GM19099 (cell line): Measurements from ENCODE around the gene CXCR5.

ENCODE experiments used
- POLR2A ChIP-seq: IDR thresholded peaks from 3 replicates; pipeline ENCODE4 v1.6.1; 2011; ENCODE audit warnings: low read depth; ENCODE audit not compliant: insufficient read length; ENCODE audit errors: extremely low read depth

Gene CXCR5

DNA sequence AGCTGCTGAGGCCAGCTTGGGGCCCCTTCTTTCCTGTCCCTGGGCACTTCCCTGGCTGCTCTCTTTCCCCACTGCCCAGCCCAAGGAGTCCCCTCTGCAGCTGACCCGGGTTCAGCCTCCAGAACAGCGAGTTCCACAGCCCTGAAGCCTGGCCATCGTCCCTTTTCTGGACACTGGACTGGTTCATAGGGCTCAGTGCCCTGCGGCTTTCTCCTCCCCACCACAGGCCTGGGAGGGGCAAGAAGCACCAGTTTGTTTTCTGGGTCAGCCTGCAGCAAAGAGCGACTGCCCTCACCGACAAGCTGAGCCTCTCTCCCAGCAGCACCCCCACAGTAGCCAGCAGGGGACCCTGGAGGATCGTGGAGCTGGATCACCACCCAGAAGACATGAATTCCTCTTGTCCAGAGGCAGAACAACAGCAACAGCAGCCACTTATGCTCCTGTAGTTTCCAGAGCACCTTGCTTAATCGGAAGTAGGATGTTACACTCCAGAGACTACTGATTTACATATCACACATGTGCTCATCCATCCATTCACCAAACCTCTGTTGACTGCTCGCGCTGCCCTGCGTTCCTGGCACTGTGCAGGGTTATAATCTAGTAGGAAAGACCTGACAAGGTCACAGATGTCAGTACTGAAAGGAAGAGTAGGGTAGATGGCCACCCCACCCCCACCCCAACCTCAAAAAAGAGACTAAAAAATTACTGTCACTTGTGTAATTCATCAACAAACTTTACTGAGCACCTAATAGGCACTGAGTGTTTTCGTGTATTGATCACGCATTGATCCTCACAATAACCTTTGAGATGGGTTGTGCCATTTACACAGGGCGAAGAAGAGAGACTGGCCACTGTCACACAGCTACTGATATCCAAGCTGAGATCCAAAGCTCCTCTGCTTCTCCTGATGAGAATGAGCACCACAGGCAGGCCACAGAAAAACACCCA, 13.0 kb upstream of the CXCR5 start:
- no peak for TF ChIP-seq POLR2A

DNA sequence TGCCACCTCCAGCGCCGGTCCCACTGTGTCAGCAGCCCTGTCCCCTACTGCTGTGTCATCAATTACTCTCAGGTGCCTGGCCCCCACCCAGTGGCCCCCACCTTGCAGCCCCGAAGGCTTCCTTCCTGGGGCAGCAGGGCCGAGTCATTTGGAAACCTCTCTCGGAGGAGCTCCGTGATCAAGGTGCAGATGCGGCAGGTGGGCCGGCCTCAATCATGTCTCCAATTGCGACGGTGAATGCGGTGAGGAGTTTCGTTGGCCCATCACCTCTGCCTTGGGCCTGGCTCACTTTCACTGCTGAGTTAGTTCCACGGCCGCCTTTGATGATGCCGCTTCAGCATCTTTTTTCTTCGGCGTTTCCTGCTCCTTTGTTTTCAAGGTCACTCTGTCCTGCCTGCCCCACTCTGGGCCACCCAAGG, 11.3 kb upstream of the CXCR5 start:
- TF ChIP-seq POLR2A, result no peak

DNA sequence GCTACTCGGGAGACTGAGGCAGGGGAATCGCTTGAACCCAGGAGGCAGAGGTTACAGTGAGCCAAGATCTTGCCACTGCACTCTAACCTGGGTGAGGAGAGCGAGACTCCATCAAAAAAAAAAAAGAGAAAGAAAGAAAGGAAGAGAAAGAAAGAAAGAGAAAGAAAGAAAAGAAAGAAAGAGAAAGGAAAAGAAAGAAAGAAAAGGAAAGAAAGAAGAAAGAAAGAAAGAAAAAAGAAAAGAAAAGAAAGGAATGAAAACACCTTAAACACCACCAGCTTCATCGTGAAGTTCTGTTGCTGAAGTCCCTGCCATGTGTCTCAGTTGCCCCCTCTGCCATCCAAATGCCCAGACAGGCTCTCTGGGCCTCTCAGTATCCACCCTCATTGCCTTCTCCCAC, 9.9 kb upstream of the CXCR5 start:
- TF ChIP-seq POLR2A, result no peak

DNA sequence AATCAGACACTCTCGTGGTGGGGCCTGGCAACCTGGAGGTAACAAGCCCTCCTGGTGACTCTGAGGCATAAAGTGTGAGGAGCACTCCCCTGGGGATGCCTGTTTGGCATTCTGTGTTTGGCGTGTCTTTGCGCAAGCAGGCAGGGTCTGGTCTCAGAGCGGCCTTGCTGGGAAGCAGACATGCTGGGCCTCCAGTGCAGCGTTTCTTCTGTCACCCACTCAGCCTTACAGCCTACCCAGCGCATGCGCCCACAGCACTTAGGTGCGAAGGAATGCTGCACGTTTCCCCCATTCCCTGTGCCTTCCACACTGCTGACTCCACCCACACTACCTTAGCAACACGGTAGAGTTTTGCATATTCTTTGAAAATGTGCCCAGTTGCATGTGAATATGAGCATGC, 7.4 kb upstream of the CXCR5 start:
- TF ChIP-seq POLR2A, result no peak

DNA sequence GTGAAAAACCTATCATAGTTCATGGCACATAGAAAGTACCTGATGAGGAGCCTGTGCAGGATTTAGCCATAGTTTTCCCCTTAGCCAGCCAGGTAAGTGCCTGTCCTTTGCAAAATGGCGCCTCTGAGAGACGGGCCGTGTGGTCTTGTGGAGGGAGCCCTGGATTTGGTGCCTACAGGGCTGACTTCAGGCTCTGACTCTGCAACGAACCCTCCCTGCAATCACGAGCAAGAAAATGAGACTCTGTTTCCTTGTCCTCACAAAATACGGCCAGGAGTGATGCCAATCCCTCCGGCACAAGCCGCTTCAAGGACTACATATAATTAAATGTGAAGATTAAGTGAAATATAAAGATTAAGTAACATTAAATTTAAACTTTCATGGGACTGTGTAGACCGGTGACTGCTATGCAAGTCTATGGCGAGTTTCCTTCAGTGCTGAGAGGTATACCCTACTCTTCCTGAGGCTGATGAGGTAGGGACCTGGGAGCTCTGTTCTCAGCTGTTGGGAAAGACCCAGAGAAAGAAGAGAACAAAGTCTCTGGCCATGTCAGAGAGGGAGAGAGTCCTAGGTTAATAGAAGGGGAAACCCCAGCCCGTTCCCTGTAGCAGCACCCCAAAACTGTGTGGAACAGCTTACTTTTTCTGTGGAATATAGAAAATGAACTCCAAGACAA, 6.1 kb upstream of the CXCR5 start:
- TF ChIP-seq POLR2A, result no peak

DNA sequence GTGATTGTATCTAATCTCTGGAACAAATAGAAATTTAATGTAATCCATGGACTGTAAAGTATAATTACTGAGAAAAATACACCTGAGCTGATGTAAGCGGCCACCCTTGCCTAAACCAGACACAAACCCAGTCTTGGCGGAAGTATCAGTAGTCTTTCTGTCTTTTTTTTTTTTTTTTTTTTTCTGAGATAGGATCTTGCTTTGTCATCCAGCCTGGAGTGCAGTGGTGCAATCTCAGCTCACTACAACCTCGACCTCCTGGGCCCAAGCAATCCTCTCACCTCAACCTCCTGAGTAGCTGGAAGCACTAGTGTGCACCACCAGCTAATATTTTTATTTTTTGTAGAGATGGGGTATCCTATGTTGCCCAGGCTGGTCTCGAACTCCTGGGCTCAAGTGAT, 5.5 kb upstream of the CXCR5 start:
- no peak for TF ChIP-seq POLR2A

DNA sequence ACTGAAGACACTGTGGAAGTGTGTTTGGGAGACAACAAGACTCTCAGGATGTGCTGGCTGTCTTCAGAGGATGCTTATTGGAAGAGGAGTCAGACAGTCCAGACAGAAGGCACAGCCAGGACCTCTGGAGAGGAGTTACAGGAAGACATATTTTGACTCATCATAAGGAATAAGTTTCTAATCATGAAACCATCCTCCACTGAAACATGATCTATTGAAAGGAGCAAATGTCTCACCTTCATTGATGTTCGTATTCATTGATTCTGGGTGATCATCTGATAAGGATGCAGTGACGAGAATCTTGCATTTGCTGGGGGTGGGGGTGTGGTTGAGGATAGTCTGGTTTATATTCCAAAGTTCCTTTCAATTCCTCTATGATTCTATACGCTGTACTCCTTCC, 2.5 kb upstream of the CXCR5 start:
- no peak for TF ChIP-seq POLR2A

DNA sequence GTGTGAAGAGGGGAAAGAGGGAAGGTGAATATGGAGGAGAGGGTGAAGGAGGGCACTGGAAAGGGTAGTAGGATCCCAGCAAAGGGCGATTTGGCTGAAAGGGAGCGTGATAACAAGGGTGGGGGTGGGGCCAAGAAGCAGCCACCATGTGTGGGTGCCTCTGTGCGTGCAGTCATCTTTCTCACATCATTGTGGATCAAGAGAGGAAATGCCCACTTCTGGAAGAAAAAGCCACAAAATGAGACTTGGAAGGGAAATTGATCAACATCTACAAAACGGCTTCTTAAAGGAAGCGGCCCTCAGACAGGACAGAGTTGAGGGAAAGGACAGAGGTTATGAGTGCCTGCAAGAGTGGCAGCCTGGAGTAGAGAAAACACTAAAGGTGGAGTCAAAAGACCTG, 1.2 kb upstream of the CXCR5 start:
- no peak for TF ChIP-seq POLR2A

DNA sequence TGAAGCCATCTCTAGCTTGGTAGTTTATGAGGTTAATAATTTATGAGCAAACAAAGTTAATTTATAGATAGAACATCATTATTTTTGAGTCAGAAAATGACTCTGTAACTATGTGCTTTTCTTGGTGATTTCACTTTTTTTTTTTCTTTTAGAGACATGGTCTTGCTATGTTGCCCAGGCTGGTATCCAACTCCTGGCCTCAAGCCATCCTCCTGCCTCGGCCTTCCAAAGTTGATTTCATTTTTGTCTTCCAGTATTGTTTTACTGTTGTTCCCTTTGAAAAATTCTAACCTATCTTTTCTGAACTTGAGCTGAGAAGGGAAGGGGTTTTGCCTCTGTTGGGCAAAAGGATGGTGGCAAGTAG, 706 bp upstream of the CXCR5 start:
- TF ChIP-seq POLR2A, result no peak

DNA sequence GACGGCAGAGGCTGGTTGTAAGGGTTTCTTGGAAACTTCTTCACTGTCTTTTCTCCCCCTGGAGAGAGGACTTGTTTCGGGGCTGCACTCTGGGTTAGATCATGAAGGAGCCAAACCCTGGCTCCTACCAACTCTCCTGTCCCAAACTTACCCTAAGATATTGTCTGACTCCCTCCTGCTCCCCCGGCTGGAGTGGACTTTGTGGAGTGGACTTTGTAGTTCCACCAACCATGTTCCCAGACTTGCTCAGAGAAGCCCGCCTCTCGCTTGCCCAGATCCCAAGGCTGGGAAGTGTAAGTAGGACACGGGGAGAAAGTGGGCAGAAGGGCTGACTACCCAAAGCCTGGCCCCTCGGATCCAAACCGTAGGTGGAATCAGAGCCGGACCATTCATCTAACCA, 1.2 kb downstream of the CXCR5 start:
- no peak for TF ChIP-seq POLR2A

DNA sequence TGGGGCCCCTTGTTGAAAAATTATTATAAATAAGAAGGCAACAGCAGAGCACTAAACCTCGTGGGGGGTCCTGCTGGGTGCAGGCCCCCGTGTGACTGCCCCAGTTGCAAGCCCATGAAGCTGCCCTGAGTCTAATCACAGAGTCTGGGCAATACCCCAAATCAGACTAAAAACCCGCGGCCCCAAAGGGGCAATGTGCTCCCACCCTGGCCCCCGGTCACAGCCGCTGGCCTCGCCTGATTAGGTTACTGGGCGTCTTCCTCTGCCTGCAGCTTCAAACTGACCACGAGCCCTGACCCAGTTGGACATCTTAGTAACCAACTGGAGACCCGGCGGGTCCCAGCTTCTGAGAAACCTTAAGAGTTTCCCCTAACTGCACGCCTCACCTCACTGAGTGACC, 1.6 kb downstream of the CXCR5 start:
- no peak for TF ChIP-seq POLR2A

DNA sequence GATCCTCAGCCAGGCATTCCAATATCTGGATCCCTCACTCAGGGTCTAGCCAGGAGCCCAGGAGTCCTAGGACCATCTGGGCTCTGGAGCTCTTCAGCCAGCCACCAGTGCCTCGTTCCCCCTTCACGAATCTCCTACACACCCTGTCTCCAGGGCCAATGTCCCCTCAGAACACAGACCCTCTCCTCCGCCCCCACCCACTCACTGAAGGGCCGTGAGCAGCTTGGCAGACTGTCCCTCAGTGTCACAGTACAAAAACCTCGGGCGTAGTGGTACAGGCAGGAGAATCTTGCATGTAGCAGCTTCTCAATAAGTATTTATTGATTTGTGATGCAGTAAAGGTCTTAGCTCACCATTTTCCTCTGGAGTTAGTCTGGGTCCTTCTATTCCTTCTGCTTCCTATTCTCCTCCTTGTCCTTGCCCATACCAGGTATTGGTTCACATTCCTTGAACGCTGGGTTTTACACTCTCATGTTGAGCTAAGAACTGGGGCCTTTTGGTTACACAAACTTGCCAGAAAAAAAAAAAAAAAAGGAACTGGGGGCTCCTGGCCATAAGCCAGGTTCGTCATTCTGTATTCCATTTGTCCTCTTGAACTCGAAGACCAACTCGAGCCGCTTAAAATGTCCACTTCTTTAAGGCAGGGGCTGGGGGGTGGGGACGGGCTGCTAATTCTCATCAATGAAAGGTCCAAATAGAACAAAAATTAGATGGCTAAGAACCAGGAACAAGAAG, 2.3 kb downstream of the CXCR5 start:
- no peak for TF ChIP-seq POLR2A

DNA sequence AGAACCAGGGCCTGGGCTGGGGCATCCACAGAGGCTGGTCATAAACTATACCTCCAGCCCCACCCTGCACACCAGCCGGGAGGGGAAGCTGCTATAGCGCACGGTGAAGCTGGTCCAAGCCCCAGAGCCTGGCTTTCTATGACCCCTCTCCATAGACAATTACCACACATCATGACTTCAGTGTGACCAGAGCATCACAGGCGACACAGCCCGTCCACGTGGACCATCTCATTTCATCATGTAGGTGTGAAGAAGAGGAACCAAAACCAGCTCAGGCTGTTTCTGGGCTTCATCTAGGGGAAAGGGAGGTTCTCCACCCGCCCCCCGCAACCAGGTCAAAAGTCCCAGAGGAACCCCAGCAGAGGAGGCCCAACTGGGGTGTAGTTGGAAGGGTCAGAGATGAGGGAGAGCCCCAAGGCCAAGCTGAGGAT, 3.0 kb downstream of the CXCR5 start:
- TF ChIP-seq POLR2A, result no peak

DNA sequence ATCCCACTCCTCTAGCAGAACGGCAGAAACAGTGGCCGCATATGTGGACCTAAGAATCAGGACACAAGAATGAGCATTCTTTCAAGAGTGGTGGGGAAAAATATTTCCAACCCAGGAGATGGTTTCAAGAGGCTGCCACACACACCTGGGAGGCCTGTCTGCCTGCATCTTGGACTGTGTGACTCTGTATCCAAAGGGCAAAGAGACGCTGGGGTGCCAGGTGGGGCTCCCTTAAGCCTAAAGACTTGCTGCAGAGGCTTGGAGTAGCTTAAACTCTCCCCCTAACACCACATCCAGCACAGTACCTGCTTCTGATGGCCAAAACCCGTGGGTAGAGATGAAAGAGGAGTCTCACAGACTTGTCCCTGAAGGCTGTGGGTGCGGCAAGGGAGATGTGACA, 3.5 kb downstream of the CXCR5 start:
- TF ChIP-seq POLR2A, result no peak

DNA sequence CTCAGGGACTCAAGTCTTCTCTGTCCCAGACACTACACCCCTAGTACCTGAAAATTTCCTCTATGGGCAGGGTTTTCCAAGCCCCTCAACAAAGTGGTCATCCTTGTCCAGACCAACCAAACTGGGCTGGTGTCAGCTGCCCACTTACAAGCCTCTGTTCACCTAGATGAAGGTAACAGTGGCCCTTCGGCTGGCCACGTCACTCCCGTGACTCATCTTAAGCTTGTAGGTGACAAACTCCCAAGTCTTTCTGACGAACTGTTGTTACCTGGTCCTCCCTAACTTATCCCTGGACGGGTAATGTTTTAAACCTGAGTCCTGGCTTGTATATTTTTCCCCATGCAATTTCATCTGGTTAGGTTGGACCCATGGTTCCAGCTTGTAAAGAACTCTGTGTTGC, 4.7 kb downstream of the CXCR5 start:
- no peak for TF ChIP-seq POLR2A

DNA sequence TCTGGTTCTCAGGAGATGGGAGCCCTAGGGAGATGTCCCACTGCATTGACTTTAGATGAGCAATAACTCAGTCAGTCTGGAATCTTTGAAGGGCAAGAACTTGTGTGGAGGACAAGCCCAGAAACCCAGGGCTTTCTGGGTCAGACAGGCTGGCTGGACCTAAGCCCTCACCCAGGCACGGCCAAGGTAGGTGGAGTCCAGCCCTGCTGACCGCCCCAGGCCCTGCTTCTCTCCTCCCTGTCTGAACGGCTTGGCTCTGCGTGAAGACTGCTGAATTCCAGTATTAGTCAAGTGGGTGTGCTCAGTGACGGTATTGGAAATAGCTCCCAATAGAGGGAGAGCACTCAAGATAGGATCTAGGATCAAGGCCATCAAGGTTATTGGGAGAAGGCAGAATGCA, 6.1 kb downstream of the CXCR5 start:
- no peak for TF ChIP-seq POLR2A
